GM18508 (cell line): Measurements from ENCODE around the gene SERINC1.
A peak's percentile ranks its signal among the peaks of the same experiment; 100 is the strongest.

ENCODE experiments used
- ATAC-seq: cut with Tn5 transposase; IDR thresholded peaks from one replicate; pipeline ENCODE4 v1.9.1; 2021; ENCODE audit warnings: moderate number of reproducible peaks; ENCODE audit not compliant: insufficient read depth, unreplicated experiment

SERINC1 gene

GRCh38 chr6:122438975-122439374 lies 32.6 kb downstream of the SERINC1 start:
- ATAC-seq: no peak

DNA sequence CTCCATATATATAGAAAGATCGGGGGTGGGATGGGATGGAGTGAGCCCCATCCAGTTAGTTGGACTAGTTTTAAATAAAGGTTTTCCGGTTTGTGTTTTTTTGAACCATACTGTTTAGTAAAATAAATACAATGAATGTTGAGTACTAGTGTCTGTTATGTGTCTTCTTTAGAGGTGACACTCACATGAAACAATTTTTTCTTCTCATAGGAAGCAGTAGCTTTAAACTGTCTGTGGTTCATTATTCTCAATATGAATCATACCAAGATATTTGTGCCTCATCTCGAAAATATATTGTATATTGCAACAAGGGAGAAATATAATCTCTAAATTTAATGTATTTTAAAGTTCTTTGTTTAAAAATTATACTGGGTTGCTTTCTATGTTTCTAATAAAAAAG lies 38.8 kb downstream of the SERINC1 start:
- no peak for ATAC-seq

GRCh38 chr6:122431780-122432179 lies 39.8 kb downstream of the SERINC1 start:
- ATAC-seq: no peak

- no peak for ATAC-seq
Observed at GRCh38 chr6:122429323-122429722, 42.3 kb downstream of the SERINC1 start.

DNA sequence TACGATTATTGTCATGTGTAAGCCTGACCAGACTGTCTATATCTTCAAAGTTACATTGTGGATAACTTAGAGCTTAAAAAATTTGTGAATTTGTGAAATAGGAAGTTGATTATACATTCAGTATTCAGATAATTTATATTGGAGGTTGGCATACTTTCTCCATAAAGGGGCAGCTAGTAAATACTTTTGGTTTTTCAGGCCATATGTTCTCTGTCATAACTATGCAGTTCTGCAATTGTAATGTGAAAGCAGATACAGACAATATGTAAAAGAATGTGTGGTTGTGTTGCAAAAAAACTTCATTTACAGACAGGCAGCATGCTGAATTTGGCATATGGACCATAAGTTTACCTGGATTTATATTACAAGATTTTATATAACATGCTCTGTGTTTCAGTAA lies 42.8 kb downstream of the SERINC1 start:
- ATAC-seq: no peak

DNA sequence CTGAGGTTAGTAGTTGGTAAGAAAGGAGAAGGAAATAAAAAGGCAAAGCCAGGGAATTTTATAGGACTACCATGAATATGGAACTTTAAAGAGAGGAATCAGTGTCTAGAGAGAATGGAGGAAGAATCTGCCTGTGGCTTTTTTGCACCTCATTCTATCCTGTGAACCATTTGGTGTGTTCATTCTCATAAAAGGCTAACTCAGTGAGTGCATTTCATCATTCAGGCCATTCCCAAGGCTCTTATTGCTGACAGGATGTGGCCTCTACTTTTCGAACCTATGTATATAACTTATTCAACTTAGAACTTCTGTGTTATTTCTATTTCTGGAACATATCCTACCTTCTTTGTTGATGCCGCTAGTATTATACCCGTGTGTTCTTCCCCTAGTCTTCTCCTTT lies 45.0 kb downstream of the SERINC1 start:
- no peak for ATAC-seq

DNA sequence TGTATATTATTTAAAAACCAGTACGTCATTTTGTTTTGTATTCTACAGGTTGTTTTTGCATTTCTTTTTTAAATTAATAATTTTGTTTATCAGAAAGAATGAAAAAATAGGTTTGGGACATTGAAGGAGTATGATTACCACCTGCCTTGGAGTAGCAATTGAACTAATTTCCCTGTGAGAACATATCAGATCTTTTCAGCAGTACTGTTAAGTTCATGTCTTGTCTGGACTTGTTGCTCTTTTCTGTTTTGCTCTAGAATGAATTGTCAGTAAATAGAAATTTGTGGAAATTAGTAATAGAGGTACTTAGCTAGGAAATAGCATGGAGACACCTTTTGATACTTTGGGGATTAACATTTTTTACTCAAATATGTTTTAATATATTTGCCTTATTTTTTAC lies 47.9 kb downstream of the SERINC1 start:
- ATAC-seq: no peak

- ATAC-seq: peak; percentile 89
Observed at GRCh38 chr6:122422614-122423267, 48.9 kb downstream of the SERINC1 start.

DNA sequence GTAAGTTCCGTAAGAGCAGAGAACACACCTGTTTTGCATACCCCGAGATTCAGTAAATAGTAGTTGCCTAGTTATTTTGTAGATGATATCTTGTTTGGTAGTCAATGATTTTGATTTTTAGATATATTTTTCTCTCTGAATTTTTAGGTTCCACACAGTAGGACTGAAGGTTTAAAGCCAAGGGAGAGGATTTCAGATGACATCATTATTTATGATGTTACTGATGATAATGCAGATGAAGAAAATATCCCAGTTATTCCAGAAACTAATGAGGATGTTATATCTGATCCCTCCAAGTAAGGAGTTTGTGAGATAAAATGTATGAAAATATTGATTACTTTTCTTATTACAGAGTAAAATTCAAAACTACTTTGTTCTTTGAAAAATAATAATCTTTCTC lies 49.6 kb downstream of the SERINC1 start:
- no peak for ATAC-seq

GRCh38 chr6:122416825-122417224 lies 54.8 kb downstream of the SERINC1 start:
- ATAC-seq: no peak

GRCh38 chr6:122412001-122412400 lies 59.6 kb downstream of the SERINC1 start:
- no peak for ATAC-seq

- no peak for ATAC-seq
Observed at GRCh38 chr6:122408702-122409458, 62.7 kb downstream of the SERINC1 start.

DNA sequence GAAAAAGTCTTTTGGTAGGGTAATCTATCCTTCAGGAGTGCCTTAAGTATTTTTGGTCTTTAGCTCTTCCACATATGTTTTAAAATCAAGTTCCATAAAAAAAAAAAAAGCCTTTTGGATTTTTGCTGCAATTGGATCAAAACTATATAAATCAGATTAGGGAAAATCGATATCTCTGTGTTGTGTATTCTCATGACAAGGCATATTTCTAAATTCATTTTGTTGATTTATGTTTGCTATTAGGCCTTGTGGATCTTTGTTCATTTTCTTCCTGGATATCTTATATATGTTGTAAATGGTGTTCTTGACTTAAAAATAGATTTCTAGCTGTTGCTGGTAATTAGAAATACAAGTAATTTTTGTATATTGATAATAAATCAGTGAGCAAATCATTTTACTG lies 63.4 kb downstream of the SERINC1 start:
- no peak for ATAC-seq

DNA sequence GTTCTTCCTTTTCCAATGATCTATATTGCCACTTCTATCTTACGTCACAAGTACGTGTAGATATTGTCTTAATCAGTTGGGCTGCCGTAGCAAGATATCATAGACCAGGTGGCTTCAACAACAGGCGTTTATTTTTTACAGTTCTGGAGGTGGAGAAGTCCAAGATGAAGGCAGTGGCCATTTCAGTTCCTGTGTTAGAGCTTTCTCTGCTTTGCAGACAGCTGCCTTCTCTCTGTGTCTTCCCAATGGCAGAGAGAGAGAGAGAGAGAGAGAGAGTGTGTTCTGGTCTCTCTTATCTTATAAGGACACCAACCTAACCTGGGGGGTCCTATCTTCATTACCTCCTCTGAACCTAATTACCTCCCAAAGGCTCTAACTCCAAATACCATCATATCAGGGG lies 63.9 kb downstream of the SERINC1 start:
- ATAC-seq: no peak

DNA sequence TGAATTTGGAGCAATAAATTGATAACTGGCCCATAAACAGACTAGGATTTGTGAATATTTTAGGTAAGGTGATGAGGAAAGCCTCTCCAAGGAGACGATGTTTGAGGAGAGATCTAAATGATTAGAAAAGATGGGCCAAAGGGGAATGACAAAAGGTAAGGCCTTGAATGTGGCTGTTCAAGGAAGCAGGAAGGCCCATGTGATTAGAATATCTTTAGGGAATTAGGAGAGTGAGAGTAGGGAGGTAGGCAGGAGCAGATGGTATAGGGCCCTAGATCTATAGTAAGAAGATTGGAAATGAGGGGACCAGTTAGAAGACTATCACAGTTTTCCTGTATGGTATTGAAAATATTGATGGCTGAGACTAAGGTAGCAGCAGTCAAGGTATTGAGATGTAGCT lies 65.4 kb downstream of the SERINC1 start:
- ATAC-seq: no peak

DNA sequence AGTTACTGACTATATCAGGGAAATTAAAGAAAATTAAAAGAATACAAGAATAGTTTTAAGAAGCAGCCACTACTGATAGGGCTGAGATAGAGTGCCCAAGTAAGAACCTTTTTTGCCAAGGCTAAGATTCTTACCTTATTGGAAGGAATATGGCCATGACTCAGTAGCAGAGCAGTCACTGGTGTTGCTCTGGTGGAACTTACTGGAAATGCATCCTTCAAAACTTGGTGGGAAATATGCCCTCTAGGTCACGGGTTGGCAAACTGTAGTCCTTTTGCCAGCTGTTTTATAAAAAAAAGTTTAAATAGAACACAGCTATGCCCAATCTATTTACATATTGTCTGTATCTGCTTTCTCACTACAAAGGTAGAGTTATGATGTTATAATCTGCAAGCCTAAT lies 66.2 kb downstream of the SERINC1 start:
- no peak for ATAC-seq

GRCh38 chr6:122404444-122404843 lies 67.2 kb downstream of the SERINC1 start:
- no peak for ATAC-seq

DNA sequence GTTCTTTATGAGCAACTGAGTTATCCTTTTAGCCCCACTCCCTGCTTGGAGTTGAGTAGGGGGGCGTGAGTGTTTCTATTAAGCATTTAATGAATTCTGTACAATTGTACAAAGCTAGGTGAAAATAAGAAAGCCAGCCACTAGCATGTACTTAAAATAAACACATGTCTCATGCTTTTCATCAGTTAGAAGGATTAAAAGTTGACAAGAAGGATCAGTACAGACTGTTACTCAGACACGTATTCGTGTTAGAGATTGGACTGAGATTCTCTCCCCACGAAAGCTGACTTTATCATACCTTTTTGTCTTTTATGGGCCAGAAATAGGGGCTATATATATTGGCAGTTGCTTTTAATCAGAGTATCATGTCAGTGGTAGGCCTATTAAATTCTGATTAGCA lies 70.5 kb downstream of the SERINC1 start:
- ATAC-seq: no peak

DNA sequence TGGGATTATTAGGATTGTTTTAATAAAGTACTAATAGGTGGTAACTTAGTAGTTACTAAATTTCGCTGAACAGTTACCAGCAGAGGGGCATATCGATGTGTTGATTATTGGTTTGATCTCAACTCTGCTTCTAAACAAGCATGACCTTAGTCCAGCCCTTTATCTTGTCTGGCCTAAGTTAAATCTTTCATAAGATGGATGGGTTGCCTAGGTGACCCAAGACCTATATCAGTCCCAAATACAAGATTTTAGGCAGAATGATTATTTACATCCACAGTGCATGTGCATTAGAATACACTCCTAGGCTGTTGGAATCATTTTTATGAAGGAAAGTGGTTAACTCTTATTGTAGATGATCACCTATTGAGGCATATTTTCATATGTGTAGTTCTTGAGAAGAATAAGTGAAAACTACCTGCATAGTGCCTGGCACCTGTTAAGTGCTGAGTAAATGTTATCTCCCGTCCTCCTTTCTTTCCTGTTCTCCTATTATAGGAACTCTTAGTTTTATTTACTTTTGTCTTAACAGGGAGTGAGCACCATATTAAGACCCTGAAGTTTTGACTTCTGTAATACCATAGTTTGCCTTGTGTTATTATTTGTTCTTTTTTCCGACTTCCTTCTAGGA lies 71.0 kb downstream of the SERINC1 start:
- ATAC-seq: no peak

- peak; percentile 14 for ATAC-seq
Observed at GRCh38 chr6:122400121-122400450, 71.5 kb downstream of the SERINC1 start.

- ATAC-seq: peak; percentile 97
Observed at GRCh38 chr6:122399348-122400120, 72.1 kb downstream of the SERINC1 start, which contains the start of gene HSF2. HSF2 (plus strand) TSS chr6:122399652; CDS start chr6:122399738, 86 bp downstream.
